ENCODE measurements around the gene CPNE8. TPM values are rescaled to one million over a fixed set of nuclear protein-coding genes. Genes with fewer than 3 reads are reported as not detected.

Gene CPNE8
- total and polyA plus RNA-seq, 3 experiments from 2014 or later: 2.1 to 6.3 (median 5.9) TPM

- POLR2A ChIA-PET: no interaction called here
- H3K36me3 Mint-ChIP-seq: no peaks in the 10 kb centered on the region
Measured at GRCh38 chr12:38878986-38879385, 26.4 kb downstream of the CPNE8 start.

GRCh38 chr12:38878333-38878705, 27.1 kb downstream of the CPNE8 start:
- Mint-ChIP-seq H3K9me3 (no peaks in the 10 kb centered on the region), H3K36me3 (no peaks in the 10 kb centered on the region), H3K4me1 (no peaks in the 10 kb centered on the region), H3K27ac (no peak overlapping the region), H3K4me3 (no peak overlapping the region), H3K27me3 (no peaks in the 10 kb centered on the region)
- no peak overlapping the region for H3K4me3 ChIP-seq (ENCODE audit: low read length)
- ChIA-PET POLR2A (no interaction called here), CTCF (no interaction called here)
- no peaks in the 10 kb centered on the region for H3K4me1 ChIP-seq (ENCODE audit: insufficient read depth, low read length)
- H3K27ac ChIP-seq (ENCODE audit: low read depth, low read length): no peak overlapping the region
- DNase-seq: no peak
- H3K27me3 ChIP-seq (ENCODE audit: insufficient read depth, low read length, poor library complexity, severe bottlenecking): no peaks in the 10 kb centered on the region
- H3K36me3 ChIP-seq (ENCODE audit: insufficient read depth, low read length): no peaks in the 10 kb centered on the region
- H3K9me3 ChIP-seq (ENCODE audit: low read length): no peaks in the 10 kb centered on the region

More at GRCh38 chr12:38878986-38879385, 26.4 kb downstream of the CPNE8 start:
- no peak overlapping the region for H3K27ac Mint-ChIP-seq
- Histone ChIP-seq H3K27me3 (ENCODE audit: insufficient read depth, low read length, poor library complexity, severe bottlenecking) (no peaks in the 10 kb centered on the region), H3K4me1 (ENCODE audit: insufficient read depth, low read length) (no peaks in the 10 kb centered on the region), H3K4me3 (ENCODE audit: low read length) (no peak overlapping the region), H3K9me3 (ENCODE audit: low read length) (no peaks in the 10 kb centered on the region), H3K27ac (ENCODE audit: low read depth, low read length) (no peak overlapping the region), H3K36me3 (ENCODE audit: insufficient read depth, low read length) (no peaks in the 10 kb centered on the region)
- H3K4me1 Mint-ChIP-seq: no peaks in the 10 kb centered on the region
- no peak for DNase-seq
- no peak overlapping the region for H3K4me3 Mint-ChIP-seq
- CTCF ChIA-PET: no interaction called here
- H3K9me3 Mint-ChIP-seq: no peaks in the 10 kb centered on the region
- no peaks in the 10 kb centered on the region for H3K27me3 Mint-ChIP-seq

GRCh38 chr12:38875586-38876228, 29.7 kb downstream of the CPNE8 start:
- H3K27ac Mint-ChIP-seq: no peak overlapping the region
- Histone ChIP-seq H3K9me3 (ENCODE audit: low read length) (no peaks in the 10 kb centered on the region), H3K4me3 (ENCODE audit: low read length) (no peak overlapping the region), H3K27ac (ENCODE audit: low read depth, low read length) (no peak overlapping the region), H3K27me3 (ENCODE audit: insufficient read depth, low read length, poor library complexity, severe bottlenecking) (no peaks in the 10 kb centered on the region), H3K4me1 (ENCODE audit: insufficient read depth, low read length) (no peaks in the 10 kb centered on the region), H3K36me3 (ENCODE audit: insufficient read depth, low read length) (no peaks in the 10 kb centered on the region)
- no peak overlapping the region for H3K4me3 Mint-ChIP-seq
- no peaks in the 10 kb centered on the region for H3K4me1 Mint-ChIP-seq
- no peak for DNase-seq
- H3K9me3 Mint-ChIP-seq: no peaks in the 10 kb centered on the region
- CTCF ChIA-PET: no interaction called here
- POLR2A ChIA-PET: no interaction called here
- no peaks in the 10 kb centered on the region for H3K27me3 Mint-ChIP-seq
- peaks cover 0 to 2% (median 0%) of the 10 kb centered on the region in 3 donors for H3K36me3 Mint-ChIP-seq

GRCh38 chr12:38872561-38872960, 32.8 kb downstream of the CPNE8 start:
- H3K36me3 Mint-ChIP-seq: peaks cover 0 to 3% (median 2%) of the 10 kb centered on the region in 3 donors
- no peak overlapping the region for H3K27ac Mint-ChIP-seq
- Histone ChIP-seq H3K9me3 (ENCODE audit: low read length) (no peaks in the 10 kb centered on the region), H3K27me3 (ENCODE audit: insufficient read depth, low read length, poor library complexity, severe bottlenecking) (no peaks in the 10 kb centered on the region), H3K27ac (ENCODE audit: low read depth, low read length) (no peak overlapping the region), H3K4me1 (ENCODE audit: insufficient read depth, low read length) (no peaks in the 10 kb centered on the region), H3K36me3 (ENCODE audit: insufficient read depth, low read length) (no peaks in the 10 kb centered on the region), H3K4me3 (ENCODE audit: low read length) (no peak overlapping the region)
- POLR2A ChIA-PET: no interaction called here
- H3K9me3 Mint-ChIP-seq: peaks cover 0 to 6% (median 0%) of the 10 kb centered on the region in 5 donors
- H3K27me3 Mint-ChIP-seq: no peaks in the 10 kb centered on the region
- no peak overlapping the region for H3K4me3 Mint-ChIP-seq
- no peaks in the 10 kb centered on the region for H3K4me1 Mint-ChIP-seq
- CTCF ChIA-PET: no interaction called here
- no peak for DNase-seq

GRCh38 chr12:38872156-38872555, 33.2 kb downstream of the CPNE8 start:
- Histone ChIP-seq H3K4me3 (ENCODE audit: low read length) (no peak overlapping the region), H3K36me3 (ENCODE audit: insufficient read depth, low read length) (no peaks in the 10 kb centered on the region), H3K27me3 (ENCODE audit: insufficient read depth, low read length, poor library complexity, severe bottlenecking) (no peaks in the 10 kb centered on the region), H3K9me3 (ENCODE audit: low read length) (no peaks in the 10 kb centered on the region), H3K4me1 (ENCODE audit: insufficient read depth, low read length) (no peaks in the 10 kb centered on the region), H3K27ac (ENCODE audit: low read depth, low read length) (no peak overlapping the region)
- Mint-ChIP-seq H3K36me3 (peaks cover 0 to 3% (median 2%) of the 10 kb centered on the region in 3 donors), H3K4me3 (no peak overlapping the region), H3K9me3 (peaks cover 0 to 6% (median 0%) of the 10 kb centered on the region in 5 donors), H3K27me3 (no peaks in the 10 kb centered on the region), H3K4me1 (no peaks in the 10 kb centered on the region), H3K27ac (no peak overlapping the region)
- DNase-seq: no peak
- CTCF ChIA-PET: no interaction called here
- POLR2A ChIA-PET: no interaction called here

- POLR2A ChIA-PET: no interaction called here
- H3K9me3 ChIP-seq (ENCODE audit: low read length): no peaks in the 10 kb centered on the region
- H3K36me3 ChIP-seq (ENCODE audit: insufficient read depth, low read length): no peaks in the 10 kb centered on the region
- Mint-ChIP-seq H3K27ac (no peak overlapping the region), H3K27me3 (no peaks in the 10 kb centered on the region), H3K36me3 (peaks cover 0 to 3% (median 2%) of the 10 kb centered on the region in 3 donors), H3K4me1 (no peaks in the 10 kb centered on the region), H3K9me3 (peaks cover 0 to 6% (median 0%) of the 10 kb centered on the region in 5 donors), H3K4me3 (no peak overlapping the region)
- H3K4me1 ChIP-seq (ENCODE audit: insufficient read depth, low read length): no peaks in the 10 kb centered on the region
- CTCF ChIA-PET: no interaction called here
- no peaks in the 10 kb centered on the region for H3K27me3 ChIP-seq (ENCODE audit: insufficient read depth, low read length, poor library complexity, severe bottlenecking)
- DNase-seq: no peak
- no peak overlapping the region for H3K4me3 ChIP-seq (ENCODE audit: low read length)
- no peak overlapping the region for H3K27ac ChIP-seq (ENCODE audit: low read depth, low read length)
Measured at GRCh38 chr12:38869036-38869435, 36.4 kb downstream of the CPNE8 start.

GRCh38 chr12:38850461-38850860, 54.9 kb downstream of the CPNE8 start:
- H3K27ac Mint-ChIP-seq: no peak overlapping the region
- peaks cover 0 to 3% (median 0%) of the 10 kb centered on the region in 3 donors for H3K36me3 Mint-ChIP-seq
- H3K9me3 Mint-ChIP-seq: peaks cover 0 to 3% (median 0%) of the 10 kb centered on the region in 5 donors
- peaks cover 0 to 1% (median 0%) of the 10 kb centered on the region in 3 donors for H3K4me1 Mint-ChIP-seq
- no peak overlapping the region for H3K4me3 Mint-ChIP-seq
- Histone ChIP-seq H3K36me3 (ENCODE audit: insufficient read depth, low read length) (no peaks in the 10 kb centered on the region), H3K27me3 (ENCODE audit: insufficient read depth, low read length, poor library complexity, severe bottlenecking) (no peaks in the 10 kb centered on the region), H3K4me1 (ENCODE audit: insufficient read depth, low read length) (no peaks in the 10 kb centered on the region), H3K4me3 (ENCODE audit: low read length) (no peak overlapping the region), H3K27ac (ENCODE audit: low read depth, low read length) (no peak overlapping the region), H3K9me3 (ENCODE audit: low read length) (no peaks in the 10 kb centered on the region)
- no peak for DNase-seq
- ChIA-PET CTCF (no interaction called here), POLR2A (no interaction called here)
- peaks cover 0 to 2% of the 10 kb centered on the region in 2 donors for H3K27me3 Mint-ChIP-seq

GRCh38 chr12:38847247-38847646, 58.1 kb downstream of the CPNE8 start:
- H3K27ac ChIP-seq (ENCODE audit: low read depth, low read length): no peak overlapping the region
- no peak for DNase-seq
- H3K4me3 ChIP-seq (ENCODE audit: low read length): no peak overlapping the region
- H3K4me1 Mint-ChIP-seq: peaks cover 0 to 1% (median 0%) of the 10 kb centered on the region in 3 donors
- H3K9me3 ChIP-seq (ENCODE audit: low read length): no peaks in the 10 kb centered on the region
- POLR2A ChIA-PET: no interaction called here
- peaks cover 0 to 3% (median 0%) of the 10 kb centered on the region in 3 donors for H3K36me3 Mint-ChIP-seq
- no peak overlapping the region for H3K4me3 Mint-ChIP-seq
- H3K27me3 ChIP-seq (ENCODE audit: insufficient read depth, low read length, poor library complexity, severe bottlenecking): no peaks in the 10 kb centered on the region
- H3K4me1 ChIP-seq (ENCODE audit: insufficient read depth, low read length): no peaks in the 10 kb centered on the region
- CTCF ChIA-PET: no interaction called here
- H3K36me3 ChIP-seq (ENCODE audit: insufficient read depth, low read length): no peaks in the 10 kb centered on the region
- H3K27me3 Mint-ChIP-seq: peaks cover 0 to 2% of the 10 kb centered on the region in 2 donors
- no peak overlapping the region for H3K27ac Mint-ChIP-seq
- peaks cover 0 to 3% (median 0%) of the 10 kb centered on the region in 5 donors for H3K9me3 Mint-ChIP-seq
